Measurements from ENCODE around the gene GTF2H2.
"Not testable (repeated sequence)": the region's sequence is repeated elsewhere in the genome, so short reads cannot be mapped to it uniquely, and the experiment has no call there.

The GTF2H2 gene

GRCh38 chr5:71011194-71011792 is 56.2 kb downstream of the GTF2H2 start:
- DNase-seq, result no peak

- DNase-seq, result not testable (repeated sequence)
Observed at GRCh38 chr5:71006983-71007382, 60.5 kb downstream of the GTF2H2 start.
